Measurements from ENCODE around the gene APEH.

The APEH gene

DNA sequence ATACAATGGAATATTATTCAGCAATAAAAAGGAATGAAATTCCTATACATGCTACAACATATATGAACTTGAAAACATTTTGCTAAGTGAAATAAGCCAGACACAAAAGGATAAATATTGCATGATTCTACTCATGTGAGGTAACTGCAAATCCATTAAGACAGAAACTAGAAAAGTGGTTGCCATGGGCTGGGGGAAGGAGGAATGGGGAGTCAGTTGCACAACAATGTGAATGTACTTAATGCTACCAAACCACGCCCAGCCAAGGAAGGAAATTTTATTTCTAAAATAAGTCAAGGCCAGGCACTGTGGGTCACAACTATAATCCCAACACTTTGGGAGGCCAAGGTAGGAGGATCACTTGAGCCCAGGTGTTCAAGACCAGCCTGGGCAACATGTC is 59.4 kb downstream of the APEH start:
- no peak for DNase-seq

All from CD4-positive, alpha-beta T cell treated with Interleukin-12 subunit alpha and Interleukin-12 subunit beta, for 1 hour (primary cell).